Fibroblast of lung (primary cell): ENCODE results near the gene CDX1. TPM values are rescaled to one million over a fixed set of nuclear protein-coding genes. Genes with fewer than 3 reads are reported as not detected.
A peak's percentile ranks its signal among the peaks of the same experiment; 100 is the strongest.

Source experiments
- DNase-seq, 2 donors: peaks; one replicate each; pipeline versions ENCODE4 v3.0.0 to v3.0.0-alpha.2; 2010; ENCODE audit warnings: low read depth in 2 of 2
- H2AFZ ChIP-seq: 2 replicates; pipeline ENCODE4 v1.5.1; 2012; ENCODE audit warnings: low read length, control low read depth, inconsistent platforms
- H3K27ac ChIP-seq: 2 replicates; pipeline ENCODE4 v1.5.1; 2011; ENCODE audit warnings: low read length, control low read depth; ENCODE audit not compliant: insufficient read depth
- H3K27me3 ChIP-seq: 2 replicates; pipeline ENCODE4 v1.5.1; 2011; ENCODE audit warnings: mild to moderate bottlenecking, low read length; ENCODE audit not compliant: control insufficient read depth, insufficient read depth
- H3K36me3 ChIP-seq: 2 replicates; pipeline ENCODE4 v1.5.1; 2011; ENCODE audit warnings: low read length; ENCODE audit not compliant: control insufficient read depth, insufficient read depth
- H3K4me1 ChIP-seq: 2 replicates; pipeline ENCODE4 v1.5.1; 2011; ENCODE audit warnings: low read length; ENCODE audit not compliant: control insufficient read depth, insufficient read depth; ENCODE audit errors: extremely low read depth
- H3K4me2 ChIP-seq: 2 replicates; pipeline ENCODE4 v1.5.1; 2011; ENCODE audit warnings: low read length, control low read depth; ENCODE audit not compliant: insufficient read depth; ENCODE audit errors: extremely low read depth
- H3K4me3 ChIP-seq, 4 experiments: fragments of 200-600 bp in 1 of 4; sonication (generic) in 1 of 4; replicated peaks in 1 of 4; 2 replicates each; pipeline ENCODE4 v1.5.1; 2011 to 2016; ENCODE audit warnings: low read length in 4 of 4, low read depth in 3 of 4, mild to moderate bottlenecking in 3 of 4, control low read depth in 2 of 4, inconsistent platforms in 1 of 4, mixed read lengths in 1 of 4; ENCODE audit not compliant: insufficient read depth in 1 of 4; ENCODE audit errors: control extremely low read depth in 1 of 4
- H3K79me2 ChIP-seq: 2 replicates; pipeline ENCODE4 v1.5.1; 2012; ENCODE audit warnings: mild to moderate bottlenecking, low read length, inconsistent platforms; ENCODE audit not compliant: control insufficient read depth, insufficient read depth
- H3K9ac ChIP-seq: 2 replicates; pipeline ENCODE4 v1.5.1; 2011; ENCODE audit warnings: mild to moderate bottlenecking, low read length, control low read depth; ENCODE audit not compliant: insufficient read depth
- H3K9me3 ChIP-seq: 2 replicates; pipeline ENCODE4 v1.5.1; 2012; ENCODE audit warnings: low read depth, low read length; ENCODE audit not compliant: control insufficient read depth, insufficient read depth
- H4K20me1 ChIP-seq: 2 replicates; pipeline ENCODE4 v1.5.1; 2011; ENCODE audit warnings: low read length; ENCODE audit not compliant: control insufficient read depth, insufficient read depth; ENCODE audit errors: extremely low read depth
- CTCF ChIP-seq, 2 donors: IDR thresholded peaks in 1 of 2; conservative IDR thresholded peaks in 1 of 2; 1 replicate in 1 of 2; 2 replicates in 1 of 2; pipeline ENCODE4 v1.5.1; 2011 to 2012; ENCODE audit warnings: low read length in 2 of 2, control low read depth in 1 of 2, inconsistent platforms in 1 of 2, low read depth in 1 of 2, mild to moderate bottlenecking in 1 of 2
- EZH2 ChIP-seq: IDR thresholded peaks from 2 replicates; pipeline ENCODE4 v1.5.1; 2012; ENCODE audit warnings: low read length, control low read depth, mild to moderate bottlenecking; ENCODE audit errors: missing control alignments
- polyA plus RNA-seq, 2 donors: library from polyadenylated mRNA; depleted of rRNA in 1 of 2; stranded (reverse) in 1 of 2; unstranded in 1 of 2; fragments of >200 nt; gene quantifications; 2 replicates each; pipeline ENCODE4 v1.2.1, GENCODE V29; 2011 to 2012; ENCODE audit warnings: missing spikeins in 1 of 2
- total RNA-seq: library from RNA; depleted of rRNA; stranded (reverse); fragments of >200 nt; gene quantifications from 2 replicates; pipeline ENCODE4 v1.2.1, GENCODE V29; 2014

CDX1 gene
- total and polyA plus RNA-seq, 2 donors (not counting 1 experiment from before 2014, with no cell fraction given) = 0.33 to 1.8 TPM

GRCh38 chr5:150215979-150216944, 49.7 kb downstream of the CDX1 start:
- no peak overlapping the region for H3K27ac ChIP-seq
- no peak overlapping the region for H3K4me2 ChIP-seq
- no peaks in the 10 kb centered on the region for H3K36me3 ChIP-seq
- DNase-seq = no peak
- no peak for TF ChIP-seq CTCF (conservative IDR thresholded peaks at IDR 0.05 in 1 of 2, IDR thresholded peaks at IDR 0.05 in 1 of 2; ENCODE audit: low read depth in 1 of 2, low read length in 2 of 2)
- TF ChIP-seq EZH2 = no peak
- H3K9ac ChIP-seq = no peak overlapping the region
- H4K20me1 ChIP-seq = no peaks in the 10 kb centered on the region
- H3K9me3 ChIP-seq = no peaks in the 10 kb centered on the region
- peaks cover 5% of the 10 kb centered on the region for H3K4me1 ChIP-seq
- no peaks in the 10 kb centered on the region for H3K79me2 ChIP-seq
- H3K4me3 ChIP-seq = no peak overlapping the region
- H3K27me3 ChIP-seq = no peaks in the 10 kb centered on the region
- no peak overlapping the region for H2AFZ ChIP-seq

GRCh38 chr5:150217038-150217437, 50.5 kb downstream of the CDX1 start:
- H3K27ac ChIP-seq = no peak overlapping the region
- H3K9me3 ChIP-seq = no peaks in the 10 kb centered on the region
- DNase-seq = no peak
- no peaks in the 10 kb centered on the region for H3K36me3 ChIP-seq
- no peak overlapping the region for H3K9ac ChIP-seq
- no peak for TF ChIP-seq CTCF (conservative IDR thresholded peaks at IDR 0.05 in 1 of 2, IDR thresholded peaks at IDR 0.05 in 1 of 2; ENCODE audit: low read depth in 1 of 2, low read length in 2 of 2)
- no peak overlapping the region for H3K4me2 ChIP-seq
- no peaks in the 10 kb centered on the region for H3K79me2 ChIP-seq
- no peak overlapping the region for H2AFZ ChIP-seq
- peaks cover 5% of the 10 kb centered on the region for H3K4me1 ChIP-seq
- no peak overlapping the region for H3K4me3 ChIP-seq
- H4K20me1 ChIP-seq = no peaks in the 10 kb centered on the region
- no peaks in the 10 kb centered on the region for H3K27me3 ChIP-seq

- H2AFZ ChIP-seq = no peak overlapping the region
- H3K9me3 ChIP-seq = no peaks in the 10 kb centered on the region
- no peak overlapping the region for H3K27ac ChIP-seq
- H3K36me3 ChIP-seq = no peaks in the 10 kb centered on the region
- H3K4me2 ChIP-seq = no peak overlapping the region
- no peak overlapping the region for H3K4me3 ChIP-seq
- H3K27me3 ChIP-seq = no peaks in the 10 kb centered on the region
- H3K9ac ChIP-seq = no peak overlapping the region
- DNase-seq = peak; percentile 64 to 86
- no peaks in the 10 kb centered on the region for H4K20me1 ChIP-seq
- no peaks in the 10 kb centered on the region for H3K79me2 ChIP-seq
- peaks cover 5% of the 10 kb centered on the region for H3K4me1 ChIP-seq
- TF ChIP-seq CTCF (conservative IDR thresholded peaks at IDR 0.05 in 1 of 2, IDR thresholded peaks at IDR 0.05 in 1 of 2; ENCODE audit: low read depth in 1 of 2, low read length in 2 of 2) (peak; percentile 74 to 76), EZH2 (no peak)
These were observed 51.5 kb downstream of the CDX1 start for GRCh38 chr5:150217873-150218692.
